K562 (cell line): ENCODE results near the gene CCDC33. TPM values are rescaled to one million over a fixed set of nuclear protein-coding genes. Genes with fewer than 3 reads are reported as not detected.

Source experiments
- ATAC-seq: fragments of 200-7000 bp; cut with Tn5 transposase; 3 replicates; pipeline ENCODE4 v1.9.1; 2020; ENCODE audit warnings: moderate library complexity
- BruUV-seq: library from RNA; stranded (reverse); fragments of 400-500 nt; replicated peaks from 2 replicates; lab custom pipeline; 2021; lab: Mats Ljungman, UMichigan
- CTCF ChIA-PET: fragments of 300-600 bp; formaldehyde crosslinking; extraction: SDS; loops from one replicate; lab custom pipeline; 2021; ENCODE audit warnings: low intra/inter-chr PET ratio; lab: Yijun Ruan, JAX
- POLR2A ChIA-PET: fragments of 300-600, 350-650 bp; sonication (Branson Sonifier 250); formaldehyde crosslinking; extraction: SDS; loops from one replicate; lab custom pipeline; 2021; ENCODE audit warnings: antibody characterized with exemption, inconsistent platforms; lab: Yijun Ruan, JAX
- DNase-seq, 4 experiments: peaks; one replicate each; pipeline versions ENCODE4 v3.0.0 to v3.0.0-alpha.2; 2011 to 2018; ENCODE audit warnings: low spot score in 3 of 4, mixed read lengths in 3 of 4; ENCODE audit errors: extremely low read depth in 1 of 4
- FAIRE-seq: peaks from 2 replicates; lab custom pipeline; 2011; peaks lifted over from hg19 to GRCh38; lab: Jason Lieb, UNC
- H2AFZ ChIP-seq: 2 replicates; pipeline ENCODE4 v1.6.0; 2011; ENCODE audit warnings: low read depth, low read length, control low read depth, inconsistent platforms
- H3K27ac ChIP-seq: fragments of 200-600 bp; 3 replicates; pipeline ENCODE4 v1.8.0; 2011; ENCODE audit warnings: low read depth, mild to moderate bottlenecking, control low read depth, inconsistent platforms, low read length, moderate library complexity, mixed read lengths; ENCODE audit errors: extremely low read depth
- H3K27me3 ChIP-seq, 2 experiments: fragments of 300-600 bp in 1 of 2; 2 replicates in 1 of 2; 3 replicates in 1 of 2; pipeline versions ENCODE4 v1.6.0 to v1.8.0; 2011; ENCODE audit warnings: inconsistent platforms in 2 of 2, low read length in 2 of 2, mild to moderate bottlenecking in 1 of 2, mixed read lengths in 1 of 2, moderate library complexity in 1 of 2; ENCODE audit not compliant: control insufficient read depth in 2 of 2, insufficient read depth in 2 of 2
- H3K36me3 ChIP-seq: fragments of 300-600 bp; 3 replicates; pipeline ENCODE4 v1.8.0; 2011; ENCODE audit warnings: mild to moderate bottlenecking, low read length, inconsistent platforms; ENCODE audit not compliant: control insufficient read depth, insufficient read depth
- H3K4me1 ChIP-seq, 2 experiments: fragments of 200-600 bp in 1 of 2; replicated peaks in 1 of 2; 2 replicates in 1 of 2; 3 replicates in 1 of 2; pipeline versions ENCODE4 v1.5.1 to v1.8.0; 2011; ENCODE audit warnings: inconsistent platforms in 2 of 2, low read length in 2 of 2, mild to moderate bottlenecking in 1 of 2, mixed read lengths in 1 of 2, moderate library complexity in 1 of 2; ENCODE audit not compliant: control insufficient read depth in 2 of 2, insufficient read depth in 2 of 2
- H3K4me2 ChIP-seq: 2 replicates; pipeline ENCODE4 v1.6.1; 2011; ENCODE audit warnings: low read length, control low read depth, inconsistent platforms, mixed read lengths; ENCODE audit not compliant: insufficient read depth
- H3K4me3 ChIP-seq: fragments of 200-600 bp; sonication (generic), shearing (Covaris generic); 2 replicates; pipeline ENCODE4 v1.5.1; 2016; ENCODE audit warnings: control low read depth, inconsistent platforms
- H3K79me2 ChIP-seq: fragments of 200-600 bp; 3 replicates; pipeline ENCODE4 v1.8.0; 2011; ENCODE audit warnings: low read length, inconsistent platforms; ENCODE audit not compliant: control insufficient read depth, insufficient read depth
- H3K9ac ChIP-seq, 2 experiments: 2 replicates each; pipeline versions ENCODE4 v1.6.0 to v1.6.1; 2011; ENCODE audit warnings: low read depth in 2 of 2, low read length in 2 of 2, control low read depth in 1 of 2, inconsistent platforms in 1 of 2, mild to moderate bottlenecking in 1 of 2, mixed read lengths in 1 of 2; ENCODE audit not compliant: insufficient read depth in 1 of 2
- H3K9me1 ChIP-seq: one replicate; pipeline ENCODE4 v1.6.0; 2011; ENCODE audit warnings: inconsistent platforms, mild to moderate bottlenecking, low read length, moderate library complexity; ENCODE audit not compliant: control insufficient read depth, insufficient read depth
- H3K9me3 ChIP-seq: replicated peaks from 2 replicates; pipeline ENCODE4 v1.5.1; 2011; ENCODE audit warnings: low read depth, low read length, inconsistent platforms; ENCODE audit not compliant: control insufficient read depth, insufficient read depth
- H4K20me1 ChIP-seq: replicated peaks from 2 replicates; pipeline ENCODE4 v1.6.1; 2011; ENCODE audit warnings: low read length, inconsistent platforms, mixed read lengths; ENCODE audit not compliant: control insufficient read depth, insufficient read depth
- CBX2 ChIP-seq: fragments of 200-600 bp; sonication (generic); IDR thresholded peaks from one replicate; pipeline ENCODE4 v1.6.1; 2012; ENCODE audit warnings: mild to moderate bottlenecking, low read length, inconsistent platforms; ENCODE audit not compliant: insufficient read depth, poor library complexity, severe bottlenecking
- FOXP4 ChIP-seq: sonication (generic); formaldehyde crosslinking; IDR thresholded peaks from 2 replicates; pipeline ENCODE4 v1.8.0; 2022; ENCODE audit warnings: mild to moderate bottlenecking, missing genetic modification reagents, borderline replicate concordance
- HMGXB4 ChIP-seq: sonication (generic); formaldehyde crosslinking; IDR thresholded peaks from 2 replicates; pipeline ENCODE4 v1.8.1; 2023; ENCODE audit warnings: mild to moderate bottlenecking, missing genetic modification reagents
- KDM4B ChIP-seq, 2 experiments: fragments of 450-650 bp in 1 of 2; sonication (generic) in 1 of 2; IDR thresholded peaks; 2 replicates each; pipeline ENCODE4 v1.6.1; 2016 to 2017; ENCODE audit warnings: borderline replicate concordance in 2 of 2, antibody characterized with exemption in 1 of 2, low read depth in 1 of 2, mild to moderate bottlenecking in 1 of 2
- MAZ ChIP-seq, 2 experiments: fragments of 450-650 bp in 1 of 2; sonication (generic) in 1 of 2; formaldehyde crosslinking; IDR thresholded peaks in 1 of 2; conservative IDR thresholded peaks in 1 of 2; 2 replicates each; pipeline versions ENCODE4 v1.4.0 to v1.5.0; 2020; ENCODE audit warnings: mild to moderate bottlenecking in 1 of 2, missing genetic modification reagents in 1 of 2
- MCM2 ChIP-seq: fragments of 450-650 bp; IDR thresholded peaks from 2 replicates; pipeline ENCODE4 v1.6.1; 2017; ENCODE audit warnings: low read depth, mild to moderate bottlenecking
- MEF2D ChIP-seq: conservative IDR thresholded peaks from 2 replicates; pipeline ENCODE4 v1.6.1; 2016; ENCODE audit warnings: low read depth, missing genetic modification characterization, missing compliant biosample characterization
- NFRKB ChIP-seq: fragments of 450-650 bp; IDR thresholded peaks from 2 replicates; pipeline ENCODE4 v1.6.1; 2016; ENCODE audit warnings: low read depth
- PKNOX1 ChIP-seq: fragments of 450-650 bp; IDR thresholded peaks from 2 replicates; pipeline ENCODE4 v1.6.1; 2016
- SAFB ChIP-seq: fragments of 200-400 bp; formaldehyde crosslinking; IDR thresholded peaks from 2 replicates; pipeline ENCODE4 v1.6.1; 2017; ENCODE audit warnings: low read depth, low read length, borderline replicate concordance
- TCFL5 ChIP-seq: fragments of 250-450 bp; sonication (Bioruptor Pico); conservative IDR thresholded peaks from 2 replicates; pipeline ENCODE4 v1.6.1; 2021; ENCODE audit warnings: mild to moderate bottlenecking, moderate library complexity, matching md5 sums
- THRAP3 ChIP-seq: fragments of 450-650 bp; IDR thresholded peaks from 2 replicates; pipeline ENCODE4 v1.6.1; 2016; ENCODE audit warnings: mild to moderate bottlenecking, inconsistent platforms, borderline replicate concordance
- XRCC5 ChIP-seq: fragments of 200-400 bp; formaldehyde crosslinking; IDR thresholded peaks from 2 replicates; pipeline ENCODE4 v1.6.1; 2017; ENCODE audit warnings: low read depth, mild to moderate bottlenecking, low read length
- ZFP1 ChIP-seq: fragments of 450-650 bp; formaldehyde crosslinking; IDR thresholded peaks from 2 replicates; pipeline ENCODE4 v1.4.0; 2020; ENCODE audit warnings: mild to moderate bottlenecking, mixed read lengths
- ZNF124 ChIP-seq: sonication (generic); formaldehyde crosslinking; IDR thresholded peaks from 2 replicates; pipeline ENCODE4 v1.8.1; 2022; ENCODE audit warnings: missing genetic modification reagents
- ZNF133 ChIP-seq: fragments of 250-450 bp; sonication (Bioruptor Pico); IDR thresholded peaks from 2 replicates; pipeline ENCODE4 v1.4.0; 2020; ENCODE audit warnings: mild to moderate bottlenecking
- ZNF263 ChIP-seq: sonication (generic); formaldehyde crosslinking; IDR thresholded peaks from 2 replicates; pipeline ENCODE4 v1.8.0; 2022; ENCODE audit warnings: mild to moderate bottlenecking, missing genetic modification reagents, borderline replicate concordance
- ZNF699 ChIP-seq: fragments of 250-450 bp; sonication (Bioruptor Pico); IDR thresholded peaks from 2 replicates; pipeline ENCODE4 v1.8.0; 2021; ENCODE audit warnings: mild to moderate bottlenecking, moderate library complexity; ENCODE audit not compliant: insufficient replicate concordance
- ZNF830 ChIP-seq: fragments of 250-450 bp; sonication (Bioruptor Pico); IDR thresholded peaks from 2 replicates; pipeline ENCODE4 v1.5.0; 2021; ENCODE audit warnings: mild to moderate bottlenecking
- WGBS: fragments of 100-300 bp; shearing (Covaris generic); methylation state at CpG from one replicate; pipeline ENCODE4 v1.1.6; 2016; ENCODE audit warnings: low coverage, mixed read lengths; ENCODE audit not compliant: insufficient coverage; ENCODE audit errors: missing lambda C conversion rate; 5-methylcytosine and 5-hydroxymethylcytosine counted together
- in situ Hi-C: fragments of 300-500 bp; cut with MboI; formaldehyde crosslinking; loops from 4 replicates; pipeline ENCODE4 v1.15.0; 2018; ENCODE audit warnings: inconsistent platforms, mixed read lengths
- intact Hi-C: fragments of 100-400 bp; cut with micrococcal nuclease; formaldehyde crosslinking; loops from 2 replicates; pipeline ENCODE4 v1.14.2; 2022
- polyA plus RNA-seq, 8 experiments: library from polyadenylated mRNA; depleted of rRNA in 4 of 8; stranded (reverse) in 5 of 8; unstranded in 3 of 8; fragments of >200 nt; fragmentation: Nextera tagmentation in 2 of 8; fragmentation: Illumina TruSeq in 1 of 8; extraction: Ambion mirVana in 2 of 8; extraction: Trizol in 1 of 8; gene quantifications; 2 replicates each; pipeline versions ENCODE4 v1.2.1 to v1.2.3, GENCODE V29; 2011 to 2014; ENCODE audit warnings: inconsistent platforms in 1 of 8, missing spikeins in 1 of 8
- total RNA-seq, 7 experiments: library from RNA; depleted of rRNA in 6 of 7; stranded (reverse); fragments of >200 nt in 6 of 7; fragmentation: Illumina TruSeq in 2 of 7; extraction: Trizol in 2 of 7; gene quantifications; 2 replicates each; pipeline versions ENCODE4 v1.2.1 to v1.2.3, GENCODE V29; 2011 to 2021; ENCODE audit warnings: low replicate concordance in 1 of 7

CCDC33 gene
- total and polyA plus RNA-seq, 9 of the 15 experiments (the other 6 are each of a cell fraction or from before 2014, with no cell fraction given) = 0.08 to 1.1 (median 0.15) TPM; not detected in 4

GRCh38 chr15:74347757-74348250 is 111.7 kb downstream of the CCDC33 start:
- Histone ChIP-seq H3K4me2 (no peak overlapping the region), H3K27ac (no peak overlapping the region), H3K4me1 (no peaks in the 10 kb centered on the region), H3K4me3 (no peak overlapping the region), H3K79me2 (no peaks in the 10 kb centered on the region), H3K9me3 (no peaks in the 10 kb centered on the region), H2AFZ (no peak overlapping the region), H3K9me1 (no peaks in the 10 kb centered on the region), H3K27me3 (peaks cover 20 to 44% of the 10 kb centered on the region in 2 experiments; a peak in 4 of 5 replicates), H3K36me3 (no peaks in the 10 kb centered on the region), H4K20me1 (no peaks in the 10 kb centered on the region), H3K9ac (no peak overlapping the region)
- FAIRE-seq (no peak), ATAC-seq (no peak), DNase-seq (no peak)
- intact Hi-C loops = no loop called here
- ChIA-PET POLR2A (interaction anchor here (0.6 to 1.1 kb wide), 2 partner anchors 10 to 300 kb away, joined by 3 read pairs; no protein-coding TSS in a partner anchor), CTCF (no interaction called here)
- WGBS = 6% methylated on average over 13 of the region's 13 CpGs
- in situ Hi-C loops = loop anchor here (25.0 kb wide), 1 partner anchor 939 kb away; the partner anchor contains the start of gene GOLGA6D
- BruUV-seq = no TSS peak
- TF ChIP-seq NFRKB (no peak), ZNF830 (CRISPR knock-in tag) (no peak), THRAP3 (no peak), PKNOX1 (no peak), ZFP1 (CRISPR knock-in tag) (no peak), KDM4B (IDR thresholded peaks at IDR 0.05; ENCODE audit: borderline replicate concordance in 2 of 2, low read depth in 1 of 2) (no peak), HMGXB4 (CRISPR knock-in tag) (no peak), XRCC5 (no peak), ZNF133 (CRISPR knock-in tag) (no peak), MEF2D (tag) (no peak), TCFL5 (CRISPR knock-in tag) (no peak), SAFB (no peak), ZNF263 (no peak), FOXP4 (CRISPR knock-in tag) (no peak), MCM2 (no peak), CBX2 (no peak), MAZ (CRISPR knock-in tag; conservative IDR thresholded peaks at IDR 0.05 in 1 of 2, IDR thresholded peaks at IDR 0.05 in 1 of 2) (no peak), ZNF124 (no peak), ZNF699 (CRISPR knock-in tag) (no peak)
